K562 (cell line): ENCODE results near the gene PDE11A. TPM values are rescaled to one million over a fixed set of nuclear protein-coding genes. Genes with fewer than 3 reads are reported as not detected.

ENCODE experiments used
- ATAC-seq: fragments of 200-7000 bp; cut with Tn5 transposase; 3 replicates; pipeline ENCODE4 v1.9.1; 2020; ENCODE audit warnings: moderate library complexity
- BruUV-seq: library from RNA; stranded (reverse); fragments of 400-500 nt; replicated peaks from 2 replicates; lab custom pipeline; 2021; lab: Mats Ljungman, UMichigan
- CTCF ChIA-PET: fragments of 300-600 bp; formaldehyde crosslinking; extraction: SDS; loops from one replicate; lab custom pipeline; 2021; ENCODE audit warnings: low intra/inter-chr PET ratio; lab: Yijun Ruan, JAX
- POLR2A ChIA-PET: fragments of 300-600, 350-650 bp; sonication (Branson Sonifier 250); formaldehyde crosslinking; extraction: SDS; loops from one replicate; lab custom pipeline; 2021; ENCODE audit warnings: antibody characterized with exemption, inconsistent platforms; lab: Yijun Ruan, JAX
- DNase-seq, 4 experiments: peaks; one replicate each; pipeline versions ENCODE4 v3.0.0 to v3.0.0-alpha.2; 2011 to 2018; ENCODE audit warnings: low spot score in 3 of 4, mixed read lengths in 3 of 4; ENCODE audit errors: extremely low read depth in 1 of 4
- FAIRE-seq: peaks from 2 replicates; lab custom pipeline; 2011; peaks lifted over from hg19 to GRCh38; lab: Jason Lieb, UNC
- H2AFZ ChIP-seq: 2 replicates; pipeline ENCODE4 v1.6.0; 2011; ENCODE audit warnings: low read depth, low read length, control low read depth, inconsistent platforms
- H3K27ac ChIP-seq: fragments of 200-600 bp; 3 replicates; pipeline ENCODE4 v1.8.0; 2011; ENCODE audit warnings: low read depth, mild to moderate bottlenecking, control low read depth, inconsistent platforms, low read length, moderate library complexity, mixed read lengths; ENCODE audit errors: extremely low read depth
- H3K27me3 ChIP-seq, 2 experiments: fragments of 300-600 bp in 1 of 2; 2 replicates in 1 of 2; 3 replicates in 1 of 2; pipeline versions ENCODE4 v1.6.0 to v1.8.0; 2011; ENCODE audit warnings: inconsistent platforms in 2 of 2, low read length in 2 of 2, mild to moderate bottlenecking in 1 of 2, mixed read lengths in 1 of 2, moderate library complexity in 1 of 2; ENCODE audit not compliant: control insufficient read depth in 2 of 2, insufficient read depth in 2 of 2
- H3K36me3 ChIP-seq: fragments of 300-600 bp; 3 replicates; pipeline ENCODE4 v1.8.0; 2011; ENCODE audit warnings: mild to moderate bottlenecking, low read length, inconsistent platforms; ENCODE audit not compliant: control insufficient read depth, insufficient read depth
- H3K4me1 ChIP-seq, 2 experiments: fragments of 200-600 bp in 1 of 2; replicated peaks in 1 of 2; 2 replicates in 1 of 2; 3 replicates in 1 of 2; pipeline versions ENCODE4 v1.5.1 to v1.8.0; 2011; ENCODE audit warnings: inconsistent platforms in 2 of 2, low read length in 2 of 2, mild to moderate bottlenecking in 1 of 2, mixed read lengths in 1 of 2, moderate library complexity in 1 of 2; ENCODE audit not compliant: control insufficient read depth in 2 of 2, insufficient read depth in 2 of 2
- H3K4me2 ChIP-seq: 2 replicates; pipeline ENCODE4 v1.6.1; 2011; ENCODE audit warnings: low read length, control low read depth, inconsistent platforms, mixed read lengths; ENCODE audit not compliant: insufficient read depth
- H3K4me3 ChIP-seq: fragments of 200-600 bp; sonication (generic), shearing (Covaris generic); 2 replicates; pipeline ENCODE4 v1.5.1; 2016; ENCODE audit warnings: control low read depth, inconsistent platforms
- H3K79me2 ChIP-seq: fragments of 200-600 bp; 3 replicates; pipeline ENCODE4 v1.8.0; 2011; ENCODE audit warnings: low read length, inconsistent platforms; ENCODE audit not compliant: control insufficient read depth, insufficient read depth
- H3K9ac ChIP-seq, 2 experiments: 2 replicates each; pipeline versions ENCODE4 v1.6.0 to v1.6.1; 2011; ENCODE audit warnings: low read depth in 2 of 2, low read length in 2 of 2, control low read depth in 1 of 2, inconsistent platforms in 1 of 2, mild to moderate bottlenecking in 1 of 2, mixed read lengths in 1 of 2; ENCODE audit not compliant: insufficient read depth in 1 of 2
- H3K9me1 ChIP-seq: one replicate; pipeline ENCODE4 v1.6.0; 2011; ENCODE audit warnings: inconsistent platforms, mild to moderate bottlenecking, low read length, moderate library complexity; ENCODE audit not compliant: control insufficient read depth, insufficient read depth
- H3K9me3 ChIP-seq: replicated peaks from 2 replicates; pipeline ENCODE4 v1.5.1; 2011; ENCODE audit warnings: low read depth, low read length, inconsistent platforms; ENCODE audit not compliant: control insufficient read depth, insufficient read depth
- H4K20me1 ChIP-seq: replicated peaks from 2 replicates; pipeline ENCODE4 v1.6.1; 2011; ENCODE audit warnings: low read length, inconsistent platforms, mixed read lengths; ENCODE audit not compliant: control insufficient read depth, insufficient read depth
- C11orf30 ChIP-seq: fragments of 450-650 bp; IDR thresholded peaks from 2 replicates; pipeline ENCODE4 v1.6.1; 2016; ENCODE audit warnings: low read depth, mild to moderate bottlenecking
- KAT8 ChIP-seq: fragments of 450-650 bp; IDR thresholded peaks from 2 replicates; pipeline ENCODE4 v1.6.1; 2016; ENCODE audit warnings: low read depth, mild to moderate bottlenecking
- MAFF ChIP-seq: IDR thresholded peaks from 2 replicates; pipeline ENCODE4 v1.6.1; 2012; ENCODE audit warnings: low read length, improper control_type of control experiment
- MAFG ChIP-seq: fragments of 450-650 bp; conservative IDR thresholded peaks from 2 replicates; pipeline ENCODE4 v1.6.1; 2016; ENCODE audit warnings: missing genetic modification characterization, missing compliant biosample characterization
- MAFK ChIP-seq: IDR thresholded peaks from 2 replicates; pipeline ENCODE4 v1.6.1; 2011; ENCODE audit warnings: low read length, improper control_type of control experiment
- TOE1 ChIP-seq, 2 experiments: fragments of 450-650 bp in 1 of 2; sonication (generic) in 1 of 2; formaldehyde crosslinking in 1 of 2; IDR thresholded peaks; 2 replicates each; pipeline versions ENCODE4 v1.7.1 to v1.8.0; 2016 to 2022; ENCODE audit warnings: borderline replicate concordance in 2 of 2, mild to moderate bottlenecking in 2 of 2, antibody characterized with exemption in 1 of 2, inconsistent platforms in 1 of 2, low read depth in 1 of 2, missing genetic modification reagents in 1 of 2, moderate library complexity in 1 of 2
- ZNF316 ChIP-seq: fragments of 450-650 bp; IDR thresholded peaks from 2 replicates; pipeline ENCODE4 v1.6.1; 2016
- WGBS: fragments of 100-300 bp; shearing (Covaris generic); methylation state at CpG from one replicate; pipeline ENCODE4 v1.1.6; 2016; ENCODE audit warnings: low coverage, mixed read lengths; ENCODE audit not compliant: insufficient coverage; ENCODE audit errors: missing lambda C conversion rate; 5-methylcytosine and 5-hydroxymethylcytosine counted together
- in situ Hi-C: fragments of 300-500 bp; cut with MboI; formaldehyde crosslinking; loops from 4 replicates; pipeline ENCODE4 v1.15.0; 2018; ENCODE audit warnings: inconsistent platforms, mixed read lengths
- intact Hi-C: fragments of 100-400 bp; cut with micrococcal nuclease; formaldehyde crosslinking; loops from 2 replicates; pipeline ENCODE4 v1.14.2; 2022
- polyA plus RNA-seq, 8 experiments: library from polyadenylated mRNA; depleted of rRNA in 4 of 8; stranded (reverse) in 5 of 8; unstranded in 3 of 8; fragments of >200 nt; fragmentation: Nextera tagmentation in 2 of 8; fragmentation: Illumina TruSeq in 1 of 8; extraction: Ambion mirVana in 2 of 8; extraction: Trizol in 1 of 8; gene quantifications; 2 replicates each; pipeline versions ENCODE4 v1.2.1 to v1.2.3, GENCODE V29; 2011 to 2014; ENCODE audit warnings: inconsistent platforms in 1 of 8, missing spikeins in 1 of 8
- total RNA-seq, 7 experiments: library from RNA; depleted of rRNA in 6 of 7; stranded (reverse); fragments of >200 nt in 6 of 7; fragmentation: Illumina TruSeq in 2 of 7; extraction: Trizol in 2 of 7; gene quantifications; 2 replicates each; pipeline versions ENCODE4 v1.2.1 to v1.2.3, GENCODE V29; 2011 to 2021; ENCODE audit warnings: low replicate concordance in 1 of 7

The PDE11A gene
- total and polyA plus RNA-seq, 9 of the 15 experiments (the other 6 are each of a cell fraction or from before 2014, with no cell fraction given) = 3.2 to 22.1 (median 5.7) TPM

DNA sequence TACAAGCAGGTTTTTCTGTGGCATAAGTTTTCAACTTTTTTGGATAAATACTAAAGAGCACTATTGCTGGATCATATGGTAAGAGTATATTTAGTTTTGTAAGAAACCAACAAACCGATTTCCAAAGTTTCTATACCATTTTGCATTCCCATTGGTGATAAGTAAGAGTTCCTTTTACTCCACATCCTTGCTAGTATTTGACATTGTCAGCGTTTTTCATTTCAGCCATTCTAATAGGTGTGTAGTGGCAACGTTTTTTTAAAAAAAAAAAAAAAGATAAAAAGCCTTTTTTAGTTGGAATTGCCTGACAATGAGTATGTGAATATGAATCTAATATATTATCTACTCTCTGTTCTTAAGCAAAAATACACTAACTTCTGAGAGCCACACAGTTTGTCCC is 494.1 kb downstream of the PDE11A start:
- no peaks in the 10 kb centered on the region for H3K9me3 ChIP-seq
- FAIRE-seq (no peak), DNase-seq (no peak), ATAC-seq (no peak)
- no peak overlapping the region for H3K4me3 ChIP-seq
- H4K20me1 ChIP-seq = no peaks in the 10 kb centered on the region
- no peak overlapping the region for H3K9ac ChIP-seq
- H2AFZ ChIP-seq = no peak overlapping the region
- in situ Hi-C loops (no loop called here), intact Hi-C loops (no loop called here)
- POLR2A ChIA-PET = interaction anchor here (0.7 kb wide), 1 partner anchor 10 kb away, joined by 3 read pairs; no protein-coding TSS in a partner anchor
- WGBS = 1% methylated on average over 3 of the region's 3 CpGs
- H3K36me3 ChIP-seq = no peaks in the 10 kb centered on the region
- CTCF ChIA-PET = no interaction called here
- no TSS peak for BruUV-seq
- H3K9me1 ChIP-seq = no peaks in the 10 kb centered on the region
- peaks cover 0 to 11% of the 10 kb centered on the region in 2 experiments; a peak in 1 of 5 replicates for H3K27me3 ChIP-seq
- H3K4me2 ChIP-seq = no peak overlapping the region
- H3K79me2 ChIP-seq = no peaks in the 10 kb centered on the region
- no peak overlapping the region for H3K27ac ChIP-seq
- no peaks in the 10 kb centered on the region for H3K4me1 ChIP-seq
- peak; percentile 73 for TF ChIP-seq MAFK
- TF ChIP-seq TOE1 (IDR thresholded peaks at IDR 0.05; ENCODE audit: borderline replicate concordance) = no peak
- no peak for TF ChIP-seq TOE1 (CRISPR knock-in tag; IDR thresholded peaks at IDR 0.05; ENCODE audit: borderline replicate concordance, low read depth)
- peak; percentile 77 for TF ChIP-seq MAFF
- no peak for TF ChIP-seq KAT8
- peak; percentile 70 for TF ChIP-seq MAFG (tag)
- TF ChIP-seq C11orf30 = peak; percentile 69
- TF ChIP-seq ZNF316 = peak; percentile 90
